HepG2 (cell line): Measurements from ENCODE around the gene VAMP8. TPM values are rescaled to one million over a fixed set of nuclear protein-coding genes. Genes with fewer than 3 reads are reported as not detected.

Experiments
- ATAC-seq: fragments of 200-7000 bp; cut with Tn5 transposase; 3 replicates; pipeline ENCODE4 v1.9.1; 2020; ENCODE audit warnings: mild to moderate bottlenecking, moderate library complexity
- BruUV-seq: library from RNA; stranded (reverse); fragments of 400-500 nt; replicated peaks from 2 replicates; lab custom pipeline; 2021; lab: Mats Ljungman, UMichigan
- CTCF ChIA-PET: fragments of 300-600 bp; formaldehyde crosslinking; extraction: SDS; loops from one replicate; lab custom pipeline; 2021; ENCODE audit warnings: low total read pairs, inconsistent platforms, low intra/inter-chr PET ratio; lab: Yijun Ruan, JAX
- POLR2A ChIA-PET: fragments of 350-600 bp; sonication (Branson Sonifier 250); formaldehyde crosslinking; loops from one replicate; lab custom pipeline; 2020; ENCODE audit warnings: antibody characterized with exemption, inconsistent platforms; lab: Yijun Ruan, JAX
- DNase-seq: peaks from one replicate; pipeline ENCODE4 v3.0.0-alpha.2; 2015; ENCODE audit warnings: low spot score
- FAIRE-seq: peaks from 3 replicates; lab custom pipeline; 2011; peaks lifted over from hg19 to GRCh38; lab: Jason Lieb, UNC
- H2AFZ ChIP-seq: one replicate; pipeline ENCODE4 v1.6.1; 2011; ENCODE audit warnings: low read length, inconsistent platforms
- H3K27ac ChIP-seq: fragments of 300-600 bp; 3 replicates; pipeline ENCODE4 v1.8.0; 2011; ENCODE audit warnings: mixed run types, mild to moderate bottlenecking, mixed read lengths, low read length, inconsistent platforms; ENCODE audit not compliant: insufficient read depth; ENCODE audit errors: extremely low read length
- H3K27me3 ChIP-seq, 2 experiments: fragments of 200-600 bp in 1 of 2; 2 replicates in 1 of 2; 3 replicates in 1 of 2; pipeline versions ENCODE4 v1.6.0 to v1.8.0; 2011; ENCODE audit warnings: low read length in 2 of 2, mild to moderate bottlenecking in 2 of 2, moderate library complexity in 2 of 2, inconsistent platforms in 1 of 2; ENCODE audit not compliant: insufficient read depth in 2 of 2, control insufficient read depth in 1 of 2
- H3K36me3 ChIP-seq, 2 experiments: fragments of 200-600 bp in 1 of 2; replicated peaks in 1 of 2; 2 replicates in 1 of 2; 3 replicates in 1 of 2; pipeline versions ENCODE4 v1.5.1 to v1.8.0; 2011; ENCODE audit warnings: low read length in 2 of 2, inconsistent platforms in 1 of 2; ENCODE audit not compliant: insufficient read depth in 2 of 2, control insufficient read depth in 1 of 2
- H3K4me1 ChIP-seq: 2 replicates; pipeline ENCODE4 v1.5.1; 2012; ENCODE audit warnings: low read length, inconsistent platforms; ENCODE audit not compliant: insufficient read depth
- H3K4me2 ChIP-seq: 2 replicates; pipeline ENCODE4 v1.6.0; 2011; ENCODE audit warnings: low read depth, low read length, inconsistent platforms
- H3K4me3 ChIP-seq, 3 experiments: fragments of 200-600 bp in 1 of 3; sonication (generic), shearing (Covaris generic) in 1 of 3; replicated peaks in 1 of 3; 2 replicates each; pipeline ENCODE4 v1.5.1; 2011 to 2016; ENCODE audit warnings: low read length in 3 of 3, inconsistent platforms in 2 of 3, low read depth in 2 of 3, mild to moderate bottlenecking in 2 of 3, control low read depth in 1 of 3, mixed read lengths in 1 of 3; ENCODE audit not compliant: insufficient read depth in 1 of 3
- H3K79me2 ChIP-seq: one replicate; pipeline ENCODE4 v1.6.1; 2011; ENCODE audit warnings: low read length, inconsistent platforms; ENCODE audit not compliant: insufficient read depth
- H3K9ac ChIP-seq: 2 replicates; pipeline ENCODE4 v1.6.0; 2011; ENCODE audit warnings: mild to moderate bottlenecking, low read depth, low read length, inconsistent platforms; ENCODE audit not compliant: insufficient read depth
- H3K9me3 ChIP-seq: 2 replicates; pipeline ENCODE4 v1.5.1; 2012; ENCODE audit warnings: mild to moderate bottlenecking, low read length
- H4K20me1 ChIP-seq: 2 replicates; pipeline ENCODE4 v1.6.0; 2011; ENCODE audit warnings: inconsistent platforms, mild to moderate bottlenecking, low read length, moderate library complexity; ENCODE audit not compliant: insufficient read depth
- POLR2G ChIP-seq: fragments of 200-400 bp; formaldehyde crosslinking; IDR thresholded peaks from 2 replicates; pipeline ENCODE4 v1.6.1; 2018; ENCODE audit warnings: mild to moderate bottlenecking, low read depth, low read length, moderate library complexity
- ZC3H13 ChIP-seq: sonication (generic); formaldehyde crosslinking; IDR thresholded peaks from 2 replicates; pipeline ENCODE4 v1.8.1; 2023; ENCODE audit warnings: mild to moderate bottlenecking, missing genetic modification reagents, moderate library complexity
- WGBS: methylation state at CpG from one replicate; pipeline ENCODE4 v1.1.6; 2017; ENCODE audit warnings: low lambda C conversion rate; 5-methylcytosine and 5-hydroxymethylcytosine counted together
- in situ Hi-C: cut with HindIII; loops from 2 replicates; pipeline ENCODE4 v1.10.0; 2017; ENCODE audit warnings: low pct_unique_long_range_greater_than_20kb; ENCODE audit not compliant: extremely low pct_ligation_motif_present
- intact Hi-C: fragments of 100-400 bp; cut with micrococcal nuclease; formaldehyde crosslinking; loops from one replicate; pipeline ENCODE4 v1.10.0; 2022; ENCODE audit not compliant: unreplicated experiment
- polyA plus RNA-seq, 8 experiments: library from polyadenylated mRNA; depleted of rRNA in 3 of 8; stranded (reverse) in 7 of 8; unstranded in 1 of 8; fragments of >200 nt; fragmentation: Illumina TruSeq in 4 of 8; extraction: Trizol in 4 of 8; gene quantifications; 2 replicates each; pipeline versions ENCODE4 v1.2.1 to v1.2.3, GENCODE V29; 2011 to 2016; ENCODE audit warnings: low read depth in 4 of 8, missing spikeins in 1 of 8, mixed read lengths in 1 of 8; ENCODE audit not compliant: insufficient read depth in 1 of 8
- total RNA-seq, 5 experiments: library from RNA; depleted of rRNA; stranded (reverse); fragments of >200 nt; fragmentation: Illumina TruSeq; extraction: Trizol; gene quantifications; 2 replicates each; pipeline ENCODE4 v1.2.3, GENCODE V29; 2016; ENCODE audit warnings: low read depth in 1 of 5
- TF ChIP-seq, protein P1 (sequence below): sonication (generic); formaldehyde crosslinking; IDR thresholded peaks from 2 replicates; pipeline ENCODE4 v1.5.1; 2020; ENCODE audit warnings: mild to moderate bottlenecking, missing genetic modification reagents, moderate library complexity
- TF ChIP-seq, protein P2 (sequence below): sonication (generic); formaldehyde crosslinking; IDR thresholded peaks from 2 replicates; pipeline ENCODE4 v1.4.0; 2020; ENCODE audit warnings: missing genetic modification reagents

Gene VAMP8
- total and polyA plus RNA-seq, 2 of the 13 experiments (the other 11 are each of a cell fraction or from before 2014, with no cell fraction given): 83.3 to 157 TPM

DNA sequence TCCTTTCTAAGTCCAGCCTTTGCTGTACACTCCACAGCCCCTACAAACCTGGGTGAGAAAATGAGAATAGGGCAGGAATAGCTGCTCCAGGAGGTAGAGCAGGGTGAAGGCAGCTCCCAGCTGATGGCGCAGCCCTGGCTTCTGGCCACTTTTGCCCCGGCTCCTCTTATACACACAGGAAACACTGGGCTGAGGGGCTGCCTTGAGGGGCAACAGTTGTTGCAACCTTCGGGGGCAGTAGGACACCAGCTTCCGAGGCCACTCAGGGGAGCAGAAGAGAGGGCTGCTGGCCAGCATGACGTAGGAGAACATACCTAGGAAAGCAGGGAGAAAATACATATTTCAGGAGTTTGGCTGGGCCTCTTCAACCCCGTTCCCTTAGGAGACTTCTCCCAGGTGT, 24.2 kb upstream of the VAMP8 start:
- Histone ChIP-seq H3K79me2 (peaks cover 14% of the 10 kb centered on the region), H2AFZ (no peak overlapping the region), H3K4me3 (no peak overlapping the region), H3K36me3 (peaks cover 49 to 86% of the 10 kb centered on the region in 2 experiments), H3K4me2 (no peak overlapping the region), H3K27ac (no peak overlapping the region), H3K9ac (no peak overlapping the region), H3K9me3 (no peaks in the 10 kb centered on the region), H3K4me1 (peaks cover 14% of the 10 kb centered on the region), H3K27me3 (no peaks in the 10 kb centered on the region)
- WGBS: 87% methylated on average over 6 of the region's 6 CpGs
- ChIA-PET CTCF (interaction anchor here (3.9 to 4.8 kb wide), 2 partner anchors 132 to 162 kb away, joined by 41 to 45 read pairs; no protein-coding TSS in a partner anchor), POLR2A (interaction anchor here (0.8 to 20.8 kb wide), 6 partner anchors 12 to 199 kb away, joined by 3 to 645 read pairs (median 112); partner anchors contain the start of genes C2orf68, MAT2A, RETSAT and RNF181)
- BruUV-seq: no TSS peak
- intact Hi-C loops (loop anchor here (5.0 kb wide), 1 partner anchor 226 kb away; the partner anchor contains the start of gene TGOLN2), in situ Hi-C loops (loop anchor here (5.0 kb wide), 2 partner anchors 131 to 161 kb away; no protein-coding TSS in a partner anchor)
- ATAC-seq (no peak), FAIRE-seq (no peak), DNase-seq (no peak)
- TF ChIP-seq, protein P1, sequence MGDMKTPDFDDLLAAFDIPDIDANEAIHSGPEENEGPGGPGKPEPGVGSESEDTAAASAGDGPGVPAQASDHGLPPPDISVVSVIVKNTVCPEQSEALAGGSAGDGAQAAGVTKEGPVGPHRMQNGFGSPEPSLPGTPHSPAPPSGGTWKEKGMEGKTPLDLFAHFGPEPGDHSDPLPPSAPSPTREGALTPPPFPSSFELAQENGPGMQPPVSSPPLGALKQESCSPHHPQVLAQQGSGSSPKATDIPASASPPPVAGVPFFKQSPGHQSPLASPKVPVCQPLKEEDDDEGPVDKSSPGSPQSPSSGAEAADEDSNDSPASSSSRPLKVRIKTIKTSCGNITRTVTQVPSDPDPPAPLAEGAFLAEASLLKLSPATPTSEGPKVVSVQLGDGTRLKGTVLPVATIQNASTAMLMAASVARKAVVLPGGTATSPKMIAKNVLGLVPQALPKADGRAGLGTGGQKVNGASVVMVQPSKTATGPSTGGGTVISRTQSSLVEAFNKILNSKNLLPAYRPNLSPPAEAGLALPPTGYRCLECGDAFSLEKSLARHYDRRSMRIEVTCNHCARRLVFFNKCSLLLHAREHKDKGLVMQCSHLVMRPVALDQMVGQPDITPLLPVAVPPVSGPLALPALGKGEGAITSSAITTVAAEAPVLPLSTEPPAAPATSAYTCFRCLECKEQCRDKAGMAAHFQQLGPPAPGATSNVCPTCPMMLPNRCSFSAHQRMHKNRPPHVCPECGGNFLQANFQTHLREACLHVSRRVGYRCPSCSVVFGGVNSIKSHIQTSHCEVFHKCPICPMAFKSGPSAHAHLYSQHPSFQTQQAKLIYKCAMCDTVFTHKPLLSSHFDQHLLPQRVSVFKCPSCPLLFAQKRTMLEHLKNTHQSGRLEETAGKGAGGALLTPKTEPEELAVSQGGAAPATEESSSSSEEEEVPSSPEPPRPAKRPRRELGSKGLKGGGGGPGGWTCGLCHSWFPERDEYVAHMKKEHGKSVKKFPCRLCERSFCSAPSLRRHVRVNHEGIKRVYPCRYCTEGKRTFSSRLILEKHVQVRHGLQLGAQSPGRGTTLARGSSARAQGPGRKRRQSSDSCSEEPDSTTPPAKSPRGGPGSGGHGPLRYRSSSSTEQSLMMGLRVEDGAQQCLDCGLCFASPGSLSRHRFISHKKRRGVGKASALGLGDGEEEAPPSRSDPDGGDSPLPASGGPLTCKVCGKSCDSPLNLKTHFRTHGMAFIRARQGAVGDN (CRISPR knock-in tag): 0 out of 2 replicates have a peak, but pooled peaks have one; percentile 13
- TF ChIP-seq, protein P2, sequence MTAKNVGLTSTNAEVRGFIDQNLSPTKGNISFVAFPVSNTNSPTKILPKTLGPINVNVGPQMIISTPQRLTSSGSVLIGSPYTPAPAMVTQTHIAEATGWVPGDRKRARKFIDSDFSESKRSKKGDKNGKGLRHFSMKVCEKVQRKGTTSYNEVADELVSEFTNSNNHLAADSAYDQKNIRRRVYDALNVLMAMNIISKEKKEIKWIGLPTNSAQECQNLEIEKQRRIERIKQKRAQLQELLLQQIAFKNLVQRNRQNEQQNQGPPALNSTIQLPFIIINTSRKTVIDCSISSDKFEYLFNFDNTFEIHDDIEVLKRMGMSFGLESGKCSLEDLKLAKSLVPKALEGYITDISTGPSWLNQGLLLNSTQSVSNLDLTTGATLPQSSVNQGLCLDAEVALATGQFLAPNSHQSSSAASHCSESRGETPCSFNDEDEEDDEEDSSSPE (CRISPR knock-in tag): no peak
- no peak for TF ChIP-seq POLR2G
- TF ChIP-seq ZC3H13: 0 out of 2 replicates have a peak, but pooled peaks have one; percentile 14
- TF ChIP-seq, all 625 proteins: peak for 2
- H4K20me1 ChIP-seq: peaks cover 9% of the 10 kb centered on the region; the same call in 1 of the 2 replicates
